OCI-LY1 (cell line): ENCODE results near the gene APOC3.

Source experiments
- CTCF ChIP-seq: fragments of 200-600 bp; sonication (generic), shearing (Covaris generic); IDR thresholded peaks from 2 replicates; pipeline ENCODE4 v1.5.1; 2017; ENCODE audit warnings: mild to moderate bottlenecking, antibody characterized with exemption, low read length, moderate library complexity, mixed read lengths
- EZH2 ChIP-seq: fragments of 200-600 bp; sonication (generic), shearing (Covaris generic); IDR thresholded peaks from 2 replicates; pipeline ENCODE4 v1.8.0; 2017; ENCODE audit warnings: borderline replicate concordance, mixed run types, mild to moderate bottlenecking, antibody characterized with exemption, low read length, moderate library complexity, mixed read lengths

- no peak for TF ChIP-seq CTCF
- TF ChIP-seq EZH2 = no peak
Observed at GRCh38 chr11:116794851-116795250, 34.9 kb upstream of the APOC3 start.
